Measurements from ENCODE around the gene LGMN. TPM values are rescaled to one million over a fixed set of nuclear protein-coding genes. Genes with fewer than 3 reads are reported as not detected.
A peak's percentile ranks its signal among the peaks of the same experiment; 100 is the strongest.
"Not testable (repeated sequence)": the region's sequence is repeated elsewhere in the genome, so short reads cannot be mapped to it uniquely, and the experiment has no call there.

The LGMN gene
- total and polyA plus RNA-seq, 4 experiments from 2014 or later = 9.6 to 14.0 (median 12.3) TPM

GRCh38 chr14:92717571-92718042 is 30.8 kb downstream of the LGMN start:
- ChIA-PET CTCF (ENCODE audit: partially characterized antibody) (interaction anchor here (1.2 to 1.8 kb wide), 6 partner anchors 31 to 82 kb away, joined by 3 to 8 read pairs (median 5); partner anchors contain the start of gene LGMN), POLR2A (ENCODE audit: partially characterized antibody) (no interaction called here)
- Mint-ChIP-seq H3K4me3 (peak overlapping the region in 2 of 8 donors; percentile 21 to 23), H3K27ac (peak overlapping the region in 1 of 7 donors; percentile 14), H3K36me3 (no peaks in the 10 kb centered on the region), H3K27me3 (no peaks in the 10 kb centered on the region), H3K4me1 (peaks cover 0 to 5% (median 2%) of the 10 kb centered on the region in 4 donors), H3K9me3 (no peaks in the 10 kb centered on the region)
- DNase-seq = peak in 1 of 5 donors; percentile 12
- no peaks in the 10 kb centered on the region for H3K27me3 ChIP-seq (ENCODE audit: insufficient read depth, low read length)
- no peaks in the 10 kb centered on the region for H3K9me3 ChIP-seq (ENCODE audit: control insufficient read depth in 1 of 2, low read length in 2 of 2)
- intact Hi-C loops (cut with micrococcal nuclease) = no loop called here
- H3K36me3 ChIP-seq (ENCODE audit: insufficient read depth, low read length) = no peaks in the 10 kb centered on the region
- no peaks in the 10 kb centered on the region for H3K4me1 ChIP-seq (ENCODE audit: insufficient read depth, low read length)
- H3K27ac ChIP-seq (ENCODE audit: low read depth, low read length) = no peak overlapping the region
- H3K4me3 ChIP-seq (ENCODE audit: low read length in 2 of 2) = no peak overlapping the region

GRCh38 chr14:92716131-92716530 is 32.3 kb downstream of the LGMN start:
- Histone ChIP-seq H3K4me3 (ENCODE audit: low read length in 2 of 2) (no peak overlapping the region), H3K9me3 (ENCODE audit: control insufficient read depth in 1 of 2, low read length in 2 of 2) (no peaks in the 10 kb centered on the region), H3K27me3 (ENCODE audit: insufficient read depth, low read length) (no peaks in the 10 kb centered on the region), H3K27ac (ENCODE audit: low read depth, low read length) (no peak overlapping the region), H3K4me1 (ENCODE audit: insufficient read depth, low read length) (no peaks in the 10 kb centered on the region), H3K36me3 (ENCODE audit: insufficient read depth, low read length) (no peaks in the 10 kb centered on the region)
- ChIA-PET CTCF (ENCODE audit: partially characterized antibody) (interaction anchor here (2.0 to 6.1 kb wide), 4 partner anchors 10 to 72 kb away, joined by 6 to 45 read pairs (median 26); no protein-coding TSS in a partner anchor), POLR2A (ENCODE audit: partially characterized antibody) (no interaction called here)
- Mint-ChIP-seq H3K4me3 (no peak overlapping the region), H3K36me3 (no peaks in the 10 kb centered on the region), H3K27me3 (no peaks in the 10 kb centered on the region), H3K27ac (no peak overlapping the region), H3K9me3 (no peaks in the 10 kb centered on the region), H3K4me1 (peaks cover 0 to 5% (median 2%) of the 10 kb centered on the region in 4 donors)
- DNase-seq = no peak
- intact Hi-C loops (cut with micrococcal nuclease) = no loop called here

GRCh38 chr14:92714739-92715307 is 33.6 kb downstream of the LGMN start:
- POLR2A ChIA-PET (ENCODE audit: partially characterized antibody); H3K36me3 ChIP-seq (ENCODE audit: insufficient read depth, low read length); H3K4me3 Mint-ChIP-seq; H3K9me3 ChIP-seq (ENCODE audit: control insufficient read depth in 1 of 2, low read length in 2 of 2); H3K27me3 Mint-ChIP-seq; H3K4me1 ChIP-seq (ENCODE audit: insufficient read depth, low read length); H3K27ac ChIP-seq (ENCODE audit: low read depth, low read length); H3K9me3 Mint-ChIP-seq; H3K27me3 ChIP-seq (ENCODE audit: insufficient read depth, low read length); H3K4me1 Mint-ChIP-seq; H3K36me3 Mint-ChIP-seq; H3K4me3 ChIP-seq (ENCODE audit: low read length in 2 of 2): not testable (repeated sequence)
- intact Hi-C loops (cut with micrococcal nuclease) = loop anchor here (1.0 kb wide), 1 partner anchor 69 kb away; no protein-coding TSS in a partner anchor
- CTCF ChIA-PET (ENCODE audit: partially characterized antibody) = interaction anchor here (0.7 to 6.1 kb wide), 12 partner anchors 11 to 1819 kb away, joined by 3 to 45 read pairs (median 5); partner anchors contain the start of gene LGMN
- peak; percentile 57 to 75 (median 63) for DNase-seq
- H3K27ac Mint-ChIP-seq = peak overlapping the region in 1 of 7 donors; percentile 41

GRCh38 chr14:92712654-92713051 is 35.8 kb downstream of the LGMN start:
- H3K4me1 ChIP-seq (ENCODE audit: insufficient read depth, low read length) = no peaks in the 10 kb centered on the region
- Mint-ChIP-seq H3K36me3 (peaks cover 4 to 7% of the 10 kb centered on the region in 2 donors), H3K4me1 (peaks cover 0 to 4% (median 2%) of the 10 kb centered on the region in 4 donors), H3K27ac (no peak overlapping the region), H3K4me3 (no peak overlapping the region), H3K27me3 (peaks cover 0 to 1% of the 10 kb centered on the region in 2 donors), H3K9me3 (no peaks in the 10 kb centered on the region)
- H3K27me3 ChIP-seq (ENCODE audit: insufficient read depth, low read length) = no peaks in the 10 kb centered on the region
- POLR2A ChIA-PET (ENCODE audit: partially characterized antibody) = no interaction called here
- intact Hi-C loops (cut with micrococcal nuclease) = no loop called here
- CTCF ChIA-PET (ENCODE audit: partially characterized antibody) = interaction anchor here (1.0 to 6.1 kb wide), 10 partner anchors 13 to 75 kb away, joined by 3 to 45 read pairs (median 6); no protein-coding TSS in a partner anchor
- H3K4me3 ChIP-seq (ENCODE audit: low read length in 2 of 2) = no peak overlapping the region
- no peak for DNase-seq
- no peaks in the 10 kb centered on the region for H3K36me3 ChIP-seq (ENCODE audit: insufficient read depth, low read length)
- no peaks in the 10 kb centered on the region for H3K9me3 ChIP-seq (ENCODE audit: control insufficient read depth in 1 of 2, low read length in 2 of 2)
- H3K27ac ChIP-seq (ENCODE audit: low read depth, low read length) = no peak overlapping the region

GRCh38 chr14:92711976-92712653 is 36.3 kb downstream of the LGMN start:
- H3K36me3 ChIP-seq (ENCODE audit: insufficient read depth, low read length) = no peaks in the 10 kb centered on the region
- H3K4me1 Mint-ChIP-seq = no peaks in the 10 kb centered on the region
- H3K4me3 ChIP-seq (ENCODE audit: low read length in 2 of 2) = no peak overlapping the region
- H3K9me3 Mint-ChIP-seq = no peaks in the 10 kb centered on the region
- CTCF ChIA-PET (ENCODE audit: partially characterized antibody) = interaction anchor here (1.0 to 6.1 kb wide), 10 partner anchors 9 to 76 kb away, joined by 3 to 45 read pairs (median 4); no protein-coding TSS in a partner anchor
- H3K27me3 ChIP-seq (ENCODE audit: insufficient read depth, low read length) = no peaks in the 10 kb centered on the region
- DNase-seq = no peak
- intact Hi-C loops (cut with micrococcal nuclease) = no loop called here
- no peaks in the 10 kb centered on the region for H3K4me1 ChIP-seq (ENCODE audit: insufficient read depth, low read length)
- peaks cover 4 to 7% of the 10 kb centered on the region in 2 donors for H3K36me3 Mint-ChIP-seq
- H3K27ac Mint-ChIP-seq = no peak overlapping the region
- no peak overlapping the region for H3K4me3 Mint-ChIP-seq
- peaks cover 0 to 1% of the 10 kb centered on the region in 2 donors for H3K27me3 Mint-ChIP-seq
- H3K27ac ChIP-seq (ENCODE audit: low read depth, low read length) = no peak overlapping the region
- POLR2A ChIA-PET (ENCODE audit: partially characterized antibody) = no interaction called here
- H3K9me3 ChIP-seq (ENCODE audit: control insufficient read depth in 1 of 2, low read length in 2 of 2) = no peaks in the 10 kb centered on the region

GRCh38 chr14:92710001-92710341 is 38.5 kb downstream of the LGMN start:
- no peak for DNase-seq
- H3K27me3 Mint-ChIP-seq = peaks cover 0 to 3% of the 10 kb centered on the region in 2 donors
- no peaks in the 10 kb centered on the region for H3K4me1 ChIP-seq (ENCODE audit: insufficient read depth, low read length)
- no peak overlapping the region for H3K4me3 Mint-ChIP-seq
- H3K36me3 ChIP-seq (ENCODE audit: insufficient read depth, low read length) = no peaks in the 10 kb centered on the region
- no peaks in the 10 kb centered on the region for H3K27me3 ChIP-seq (ENCODE audit: insufficient read depth, low read length)
- no peak overlapping the region for H3K4me3 ChIP-seq (ENCODE audit: low read length in 2 of 2)
- H3K27ac ChIP-seq (ENCODE audit: low read depth, low read length) = no peak overlapping the region
- H3K27ac Mint-ChIP-seq = peak overlapping the region in 1 of 7 donors; percentile 25
- ChIA-PET CTCF (ENCODE audit: partially characterized antibody) (no interaction called here), POLR2A (ENCODE audit: partially characterized antibody) (no interaction called here)
- H3K9me3 Mint-ChIP-seq = no peaks in the 10 kb centered on the region
- intact Hi-C loops (cut with micrococcal nuclease) = no loop called here
- no peaks in the 10 kb centered on the region for H3K9me3 ChIP-seq (ENCODE audit: control insufficient read depth in 1 of 2, low read length in 2 of 2)
- no peaks in the 10 kb centered on the region for H3K4me1 Mint-ChIP-seq
- H3K36me3 Mint-ChIP-seq = peaks cover 4 to 17% of the 10 kb centered on the region in 2 donors

- H3K9me3 ChIP-seq (ENCODE audit: control insufficient read depth in 1 of 2, low read length in 2 of 2) = no peaks in the 10 kb centered on the region
- H3K27me3 Mint-ChIP-seq = peaks cover 0 to 7% of the 10 kb centered on the region in 2 donors
- no peaks in the 10 kb centered on the region for H3K4me1 ChIP-seq (ENCODE audit: insufficient read depth, low read length)
- H3K9me3 Mint-ChIP-seq = no peaks in the 10 kb centered on the region
- ChIA-PET POLR2A (ENCODE audit: partially characterized antibody) (no interaction called here), CTCF (ENCODE audit: partially characterized antibody) (interaction anchor here (2.0 kb wide), 1 partner anchor 26 kb away, joined by 7 read pairs; no protein-coding TSS in a partner anchor)
- no peak for DNase-seq
- H3K27ac Mint-ChIP-seq = peak overlapping the region in 1 of 7 donors; percentile 25
- H3K36me3 ChIP-seq (ENCODE audit: insufficient read depth, low read length) = no peaks in the 10 kb centered on the region
- no peaks in the 10 kb centered on the region for H3K27me3 ChIP-seq (ENCODE audit: insufficient read depth, low read length)
- no peaks in the 10 kb centered on the region for H3K4me1 Mint-ChIP-seq
- H3K4me3 Mint-ChIP-seq = no peak overlapping the region
- peaks cover 6 to 17% of the 10 kb centered on the region in 2 donors for H3K36me3 Mint-ChIP-seq
- intact Hi-C loops (cut with micrococcal nuclease) = no loop called here
- no peak overlapping the region for H3K4me3 ChIP-seq (ENCODE audit: low read length in 2 of 2)
- H3K27ac ChIP-seq (ENCODE audit: low read depth, low read length) = no peak overlapping the region
Measured at GRCh38 chr14:92709340-92710000, 39.0 kb downstream of the LGMN start.

Data from CD4-positive, alpha-beta memory T cell (primary cell).